IPS-NIHi11 (cell line): ENCODE results near the gene CDH12.

Experiments used
- DNase-seq: peaks from one replicate; pipeline ENCODE4 v3.0.0; 2012; ENCODE audit warnings: mixed read lengths, low spot score

The CDH12 gene

GRCh38 chr5:21711866-21712758 lies 1141.0 kb downstream of the CDH12 start:
- no peak for DNase-seq

GRCh38 chr5:21709770-21710169 lies 1143.4 kb downstream of the CDH12 start:
- no peak for DNase-seq

- no peak for DNase-seq
Observed at GRCh38 chr5:21704974-21705668, 1148.0 kb downstream of the CDH12 start.

- no peak for DNase-seq
Observed at GRCh38 chr5:21701317-21701716, 1151.8 kb downstream of the CDH12 start.
